ENCODE measurements around the gene PLP2.

DNA sequence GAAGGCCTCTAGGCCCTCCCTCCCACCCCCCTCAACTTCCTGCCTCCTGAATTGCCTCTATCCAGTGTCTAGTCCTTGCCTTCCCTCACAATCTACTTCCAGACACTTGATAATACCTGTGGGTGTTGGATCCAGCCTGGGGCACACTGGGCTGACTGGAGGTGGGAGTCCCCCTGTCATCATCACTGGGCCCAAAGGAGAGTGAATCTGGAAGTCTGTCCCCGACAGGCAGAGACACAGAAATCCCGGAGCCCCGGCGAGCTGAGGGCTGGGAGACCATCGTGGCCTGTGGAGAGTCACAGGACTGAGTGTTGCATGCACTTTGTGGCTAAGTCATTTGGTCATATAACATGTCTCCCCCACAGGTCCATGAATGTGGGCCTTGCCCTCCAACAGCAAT lies 36.7 kb downstream of the PLP2 start:
- TF ChIP-seq CTCF (IDR thresholded peaks at IDR 0.05; ENCODE audit: low read length): no peak
- TF ChIP-seq EZH2 (optimal IDR thresholded peaks at IDR 0.05; ENCODE audit: low read depth, low read length): no peak
- no peak for TF ChIP-seq EZH2phosphoT487 (IDR thresholded peaks at IDR 0.05; ENCODE audit: low read length)
